Activated B cell treated with CpG ODN at 0.5 μM for 24 hours (primary cell): ENCODE data around the gene CTSA. TPM values are rescaled to one million over a fixed set of nuclear protein-coding genes. Genes with fewer than 3 reads are reported as not detected.

Source experiments
- ATAC-seq: fragments of 200-7000 bp; cut with Tn5 transposase; one replicate; pipeline ENCODE4 v1.10.0; 2021; ENCODE audit warnings: low read depth, mild to moderate bottlenecking, moderate library complexity
- CTCF ChIA-PET: fragments of 350-600 bp; sonication (Branson Sonifier 250); formaldehyde crosslinking; loops from one replicate; lab custom pipeline; 2021; ENCODE audit warnings: antibody characterized with exemption; lab: Charles Lee
- POLR2A ChIA-PET: fragments of 350-600 bp; sonication (Branson Sonifier 250); formaldehyde crosslinking; loops from one replicate; lab custom pipeline; 2021; ENCODE audit warnings: antibody characterized with exemption; lab: Charles Lee
- DNase-seq: peaks from one replicate; pipeline ENCODE4 v3.0.0; 2022
- H3K27ac Mint-ChIP-seq: one replicate; pipeline ENCODE4 v1.8.0; 2020; ENCODE audit warnings: mixed read lengths
- H3K27me3 Mint-ChIP-seq: one replicate; pipeline ENCODE4 v1.8.0; 2021; ENCODE audit warnings: mixed read lengths
- H3K36me3 Mint-ChIP-seq: one replicate; pipeline ENCODE4 v1.8.0; 2021; ENCODE audit warnings: low read depth, mixed read lengths
- H3K4me1 Mint-ChIP-seq: one replicate; pipeline ENCODE4 v1.8.0; 2021; ENCODE audit warnings: mixed read lengths
- H3K4me3 Mint-ChIP-seq: one replicate; pipeline ENCODE4 v1.8.0; 2020; ENCODE audit warnings: mild to moderate bottlenecking, mixed read lengths
- H3K9me3 Mint-ChIP-seq: one replicate; pipeline ENCODE4 v1.8.0; 2020; ENCODE audit warnings: mixed read lengths
- intact Hi-C: fragments of 100-400 bp; cut with micrococcal nuclease; formaldehyde crosslinking; loops from one replicate; pipeline ENCODE4 v1.15.1; 2024
- total RNA-seq: library from RNA; stranded (reverse); gene quantifications from 2 replicates; pipeline ENCODE4 v1.2.3, GENCODE V29; 2022
- TF ChIP-seq, protein P1 (sequence below): fragments of 200-600 bp; IDR thresholded peaks from one replicate; pipeline ENCODE4 v1.8.0; 2022; ENCODE audit warnings: antibody characterized with exemption, mild to moderate bottlenecking

The CTSA gene
- total RNA-seq, 1 donor from 2014 or later, result 67.2 TPM

GRCh38 chr20:45851501-45851900 lies 39.6 kb upstream of the CTSA start:
- ChIA-PET POLR2A (interaction anchor here (0.6 kb wide), 1 partner anchor 25 kb away, joined by 3 read pairs; no protein-coding TSS in a partner anchor), CTCF (no interaction called here)
- no peak for ATAC-seq
- no peaks in the 10 kb centered on the region for H3K9me3 Mint-ChIP-seq
- TF ChIP-seq, protein P1, sequence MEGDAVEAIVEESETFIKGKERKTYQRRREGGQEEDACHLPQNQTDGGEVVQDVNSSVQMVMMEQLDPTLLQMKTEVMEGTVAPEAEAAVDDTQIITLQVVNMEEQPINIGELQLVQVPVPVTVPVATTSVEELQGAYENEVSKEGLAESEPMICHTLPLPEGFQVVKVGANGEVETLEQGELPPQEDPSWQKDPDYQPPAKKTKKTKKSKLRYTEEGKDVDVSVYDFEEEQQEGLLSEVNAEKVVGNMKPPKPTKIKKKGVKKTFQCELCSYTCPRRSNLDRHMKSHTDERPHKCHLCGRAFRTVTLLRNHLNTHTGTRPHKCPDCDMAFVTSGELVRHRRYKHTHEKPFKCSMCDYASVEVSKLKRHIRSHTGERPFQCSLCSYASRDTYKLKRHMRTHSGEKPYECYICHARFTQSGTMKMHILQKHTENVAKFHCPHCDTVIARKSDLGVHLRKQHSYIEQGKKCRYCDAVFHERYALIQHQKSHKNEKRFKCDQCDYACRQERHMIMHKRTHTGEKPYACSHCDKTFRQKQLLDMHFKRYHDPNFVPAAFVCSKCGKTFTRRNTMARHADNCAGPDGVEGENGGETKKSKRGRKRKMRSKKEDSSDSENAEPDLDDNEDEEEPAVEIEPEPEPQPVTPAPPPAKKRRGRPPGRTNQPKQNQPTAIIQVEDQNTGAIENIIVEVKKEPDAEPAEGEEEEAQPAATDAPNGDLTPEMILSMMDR, result no peak
- H3K27ac Mint-ChIP-seq, result no peak overlapping the region
- intact Hi-C loops, result no loop called here
- peaks cover 21% of the 10 kb centered on the region for H3K4me1 Mint-ChIP-seq
- DNase-seq, result no peak
- peaks cover 45% of the 10 kb centered on the region for H3K36me3 Mint-ChIP-seq
- H3K4me3 Mint-ChIP-seq, result no peak overlapping the region
- no peaks in the 10 kb centered on the region for H3K27me3 Mint-ChIP-seq

GRCh38 chr20:45852326-45852725 lies 38.8 kb upstream of the CTSA start:
- DNase-seq (no peak), ATAC-seq (no peak)
- Mint-ChIP-seq H3K27me3 (no peaks in the 10 kb centered on the region), H3K36me3 (peaks cover 47% of the 10 kb centered on the region), H3K9me3 (no peaks in the 10 kb centered on the region), H3K27ac (no peak overlapping the region), H3K4me1 (peaks cover 27% of the 10 kb centered on the region), H3K4me3 (no peak overlapping the region)
- intact Hi-C loops, result no loop called here
- TF ChIP-seq, protein P1, result no peak
- CTCF ChIA-PET, result no interaction called here
- POLR2A ChIA-PET, result interaction anchor here (0.7 to 0.8 kb wide), 2 partner anchors 32 to 83 kb away, joined by 3 to 4 read pairs; partner anchors contain the start of gene PCIF1

DNA sequence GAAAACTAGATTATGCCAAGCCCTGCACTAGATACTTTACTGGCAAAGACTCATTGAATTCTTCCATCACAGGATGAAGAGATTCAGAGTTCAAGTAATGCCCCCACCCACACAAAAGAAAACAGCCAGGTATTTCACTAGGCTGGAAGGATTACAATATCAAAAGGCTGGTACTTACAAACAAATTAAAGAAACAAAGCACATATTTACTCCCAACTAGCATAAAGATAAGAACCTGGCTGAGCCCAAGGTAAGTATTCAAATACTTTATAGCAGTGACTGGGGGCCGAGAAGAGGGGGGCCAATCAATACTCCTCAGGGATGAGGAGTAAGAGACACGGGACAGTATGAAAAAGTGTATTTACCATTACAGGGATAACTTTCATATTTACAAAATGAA lies 37.7 kb upstream of the CTSA start:
- ChIA-PET POLR2A (no interaction called here), CTCF (no interaction called here)
- TF ChIP-seq, protein P1, result no peak
- H3K4me3 Mint-ChIP-seq, result no peak overlapping the region
- H3K9me3 Mint-ChIP-seq, result no peaks in the 10 kb centered on the region
- intact Hi-C loops, result no loop called here
- no peak overlapping the region for H3K27ac Mint-ChIP-seq
- peaks cover 44% of the 10 kb centered on the region for H3K36me3 Mint-ChIP-seq
- no peaks in the 10 kb centered on the region for H3K27me3 Mint-ChIP-seq
- ATAC-seq (no peak), DNase-seq (no peak)
- H3K4me1 Mint-ChIP-seq, result peaks cover 38% of the 10 kb centered on the region

GRCh38 chr20:45857114-45857881 lies 33.8 kb upstream of the CTSA start, which contains the start of the genes ACOT8 and ZSWIM3:
TSS of gene ACOT8 (minus strand) at chr20:45857392. CDS start at chr20:45857315, 77 bp downstream.
TSS of gene ZSWIM3 (plus strand) at chr20:45857614. CDS start at chr20:45857826, 212 bp downstream.
- ATAC-seq, result peak; percentile 98
- peak; percentile 67 for DNase-seq
- CTCF ChIA-PET, result interaction anchor here (1.5 kb wide), 1 partner anchor 15 kb away, joined by 5 read pairs; no protein-coding TSS in a partner anchor
- H3K27me3 Mint-ChIP-seq, result no peaks in the 10 kb centered on the region
- peak within 1 kb of the TSS; percentile 94 for H3K4me3 Mint-ChIP-seq
- TF ChIP-seq, protein P1, result no peak
- H3K4me1 Mint-ChIP-seq, result peaks cover 48% of the 10 kb centered on the region
- peaks cover 22% of the 10 kb centered on the region for H3K36me3 Mint-ChIP-seq
- POLR2A ChIA-PET, result interaction anchor here (0.6 to 2.6 kb wide), 20 partner anchors 8 to 507 kb away, joined by 3 to 39 read pairs (median 4); partner anchors contain the start of genes CTSA, DNTTIP1, NEURL2 and PCIF1
- intact Hi-C loops, result loop anchor here (1.0 to 2.0 kb wide), 8 partner anchors 15 to 232 kb away; partner anchors contain the start of genes CTSA, NCOA5, NEURL2 and UBE2C
- no peaks in the 10 kb centered on the region for H3K9me3 Mint-ChIP-seq
- H3K27ac Mint-ChIP-seq, result peak within 1 kb of the TSS; percentile 94

GRCh38 chr20:45857882-45858216 lies 33.3 kb upstream of the CTSA start:
- ChIA-PET CTCF (no interaction called here), POLR2A (interaction anchor here (0.6 to 2.6 kb wide), 10 partner anchors 20 to 506 kb away, joined by 3 to 39 read pairs (median 7); partner anchors contain the start of genes PCIF1, PLTP and ZSWIM1)
- H3K27me3 Mint-ChIP-seq, result no peaks in the 10 kb centered on the region
- intact Hi-C loops, result loop anchor here (1.0 to 2.0 kb wide), 8 partner anchors 16 to 231 kb away; partner anchors contain the start of genes CTSA, NCOA5, NEURL2 and UBE2C
- peak overlapping the region; percentile 94 for H3K27ac Mint-ChIP-seq
- H3K4me1 Mint-ChIP-seq, result peaks cover 48% of the 10 kb centered on the region
- DNase-seq (no peak), ATAC-seq (peak; percentile 8)
- peaks cover 20% of the 10 kb centered on the region for H3K36me3 Mint-ChIP-seq
- H3K4me3 Mint-ChIP-seq, result peak overlapping the region; percentile 94
- no peaks in the 10 kb centered on the region for H3K9me3 Mint-ChIP-seq
- TF ChIP-seq, protein P1, result no peak
